ENCODE measurements around the gene SLC22A16. TPM values are rescaled to one million over a fixed set of nuclear protein-coding genes. Genes with fewer than 3 reads are reported as not detected.

Gene SLC22A16
- total and polyA plus RNA-seq, 2 donors (not counting 1 experiment from before 2014, with no cell fraction given): not detected

DNA sequence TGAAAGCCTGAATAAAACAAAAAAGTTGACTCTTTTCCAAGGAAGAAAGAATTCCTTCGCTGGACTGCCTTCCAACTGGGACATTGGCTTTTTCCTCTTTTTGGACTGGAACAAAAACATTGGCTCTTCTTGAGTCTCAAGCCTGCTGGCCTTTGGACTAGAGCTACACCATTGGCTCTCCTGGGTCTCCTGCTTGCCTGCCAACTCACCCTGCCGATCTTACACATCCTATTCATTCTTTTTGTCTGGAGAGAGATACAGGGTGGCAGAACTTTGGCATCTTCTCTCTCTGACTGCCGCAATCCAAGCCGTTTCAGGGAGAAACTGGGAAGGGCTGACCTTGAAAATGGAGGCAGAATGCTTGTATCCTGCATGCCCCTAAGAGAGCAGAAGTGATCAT, 81.2 kb downstream of the SLC22A16 start:
- H3K4me1 Mint-ChIP-seq: no peaks in the 10 kb centered on the region
- POLR2A ChIA-PET: no interaction called here
- no peak for DNase-seq

GRCh38 chr6:110394409-110394808, 82.0 kb downstream of the SLC22A16 start:
- ATAC-seq (ENCODE audit: low read depth) (no peak), DNase-seq (no peak)
- Histone ChIP-seq H3K9ac (ENCODE audit: low read length) (no peak overlapping the region), H4K20me1 (ENCODE audit: control insufficient read depth, insufficient read depth, low read length, poor library complexity, severe bottlenecking) (no peaks in the 10 kb centered on the region), H3K36me3 (replicated peaks in 1 of 2; ENCODE audit: control extremely low read depth in 1 of 2, control insufficient read depth in 1 of 2, extremely low read depth in 1 of 2, insufficient read depth in 2 of 2, low read length in 1 of 2) (no peaks in the 10 kb centered on the region), H3K9me3 (ENCODE audit: control extremely low read depth in 1 of 3, control insufficient read depth in 2 of 3, insufficient read depth in 1 of 3, low read length in 2 of 3) (no peaks in the 10 kb centered on the region), H2AFZ (ENCODE audit: insufficient read depth, low read depth, low read length, poor library complexity, severe bottlenecking) (no peak overlapping the region), H3K4me2 (replicated peaks; ENCODE audit: low read depth, low read length, poor library complexity, severe bottlenecking) (no peak overlapping the region), H3K27ac (ENCODE audit: low read length in 2 of 2) (no peak overlapping the region), H3K27me3 (replicated peaks in 1 of 4; ENCODE audit: control extremely low read depth in 1 of 4, control insufficient read depth in 3 of 4, insufficient read depth in 4 of 4, low read length in 3 of 4) (peaks cover 0 to 5% (median 0%) of the 10 kb centered on the region in 4 experiments), H3K4me1 (ENCODE audit: control insufficient read depth in 2 of 2, insufficient read depth in 2 of 2, low read length in 2 of 2) (no peaks in the 10 kb centered on the region), H3K4me3 (ENCODE audit: control extremely low read depth in 1 of 5, extremely low read depth in 1 of 5, insufficient read depth in 1 of 5, low read depth in 2 of 5, low read length in 4 of 5) (no peak overlapping the region), H3K79me2 (ENCODE audit: control insufficient read depth, insufficient read depth, low read length) (no peaks in the 10 kb centered on the region)
- Mint-ChIP-seq H3K4me3 (no peak overlapping the region), H3K9me3 (ENCODE audit: insufficient read depth) (no peaks in the 10 kb centered on the region), H3K27ac (no peak overlapping the region), H3K4me1 (no peaks in the 10 kb centered on the region), H3K27me3 (no peaks in the 10 kb centered on the region)
- ChIA-PET POLR2A (no interaction called here), CTCF (interaction anchor here (7.2 to 8.0 kb wide), 2 partner anchors 356 to 690 kb away, joined by 116 to 134 read pairs; no protein-coding TSS in a partner anchor)
- 96% methylated on average over 4 of the region's 4 CpGs for WGBS (ENCODE audit: insufficient coverage)
- TF ChIP-seq, protein P1, sequence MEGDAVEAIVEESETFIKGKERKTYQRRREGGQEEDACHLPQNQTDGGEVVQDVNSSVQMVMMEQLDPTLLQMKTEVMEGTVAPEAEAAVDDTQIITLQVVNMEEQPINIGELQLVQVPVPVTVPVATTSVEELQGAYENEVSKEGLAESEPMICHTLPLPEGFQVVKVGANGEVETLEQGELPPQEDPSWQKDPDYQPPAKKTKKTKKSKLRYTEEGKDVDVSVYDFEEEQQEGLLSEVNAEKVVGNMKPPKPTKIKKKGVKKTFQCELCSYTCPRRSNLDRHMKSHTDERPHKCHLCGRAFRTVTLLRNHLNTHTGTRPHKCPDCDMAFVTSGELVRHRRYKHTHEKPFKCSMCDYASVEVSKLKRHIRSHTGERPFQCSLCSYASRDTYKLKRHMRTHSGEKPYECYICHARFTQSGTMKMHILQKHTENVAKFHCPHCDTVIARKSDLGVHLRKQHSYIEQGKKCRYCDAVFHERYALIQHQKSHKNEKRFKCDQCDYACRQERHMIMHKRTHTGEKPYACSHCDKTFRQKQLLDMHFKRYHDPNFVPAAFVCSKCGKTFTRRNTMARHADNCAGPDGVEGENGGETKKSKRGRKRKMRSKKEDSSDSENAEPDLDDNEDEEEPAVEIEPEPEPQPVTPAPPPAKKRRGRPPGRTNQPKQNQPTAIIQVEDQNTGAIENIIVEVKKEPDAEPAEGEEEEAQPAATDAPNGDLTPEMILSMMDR (IDR thresholded peaks at IDR 0.05): no peak
- no peak for TF ChIP-seq EZH2 (IDR thresholded peaks at IDR 0.05; ENCODE audit: borderline replicate concordance, insufficient read depth, low read depth, low read length, poor library complexity, severe bottlenecking)
- intact Hi-C loops (cut with micrococcal nuclease): no loop called here

More for the DNA sequence above, 81.2 kb downstream of the SLC22A16 start:
- Histone ChIP-seq H3K36me3 (replicated peaks in 1 of 2; ENCODE audit: control extremely low read depth in 1 of 2, control insufficient read depth in 1 of 2, extremely low read depth in 1 of 2, insufficient read depth in 2 of 2, low read length in 1 of 2) (no peaks in the 10 kb centered on the region), H3K4me3 (ENCODE audit: control extremely low read depth in 1 of 5, extremely low read depth in 1 of 5, insufficient read depth in 1 of 5, low read depth in 2 of 5, low read length in 4 of 5) (no peak overlapping the region), H3K27me3 (replicated peaks in 1 of 4; ENCODE audit: control extremely low read depth in 1 of 4, control insufficient read depth in 3 of 4, insufficient read depth in 4 of 4, low read length in 3 of 4) (peaks cover 0 to 5% (median 0%) of the 10 kb centered on the region in 4 experiments), H3K9me3 (ENCODE audit: control extremely low read depth in 1 of 3, control insufficient read depth in 2 of 3, insufficient read depth in 1 of 3, low read length in 2 of 3) (no peaks in the 10 kb centered on the region), H4K20me1 (ENCODE audit: control insufficient read depth, insufficient read depth, low read length, poor library complexity, severe bottlenecking) (no peaks in the 10 kb centered on the region), H2AFZ (ENCODE audit: insufficient read depth, low read depth, low read length, poor library complexity, severe bottlenecking) (no peak overlapping the region), H3K27ac (ENCODE audit: low read length in 2 of 2) (no peak overlapping the region), H3K4me2 (replicated peaks; ENCODE audit: low read depth, low read length, poor library complexity, severe bottlenecking) (no peak overlapping the region), H3K4me1 (ENCODE audit: control insufficient read depth in 2 of 2, insufficient read depth in 2 of 2, low read length in 2 of 2) (no peaks in the 10 kb centered on the region), H3K79me2 (ENCODE audit: control insufficient read depth, insufficient read depth, low read length) (no peaks in the 10 kb centered on the region), H3K9ac (ENCODE audit: low read length) (no peak overlapping the region)
- intact Hi-C loops (cut with micrococcal nuclease): no loop called here
- CTCF ChIA-PET: interaction anchor here (8.0 kb wide), 1 partner anchor 691 kb away, joined by 116 read pairs; no protein-coding TSS in a partner anchor
- ATAC-seq (ENCODE audit: low read depth): no peak
- TF ChIP-seq, protein P1 (IDR thresholded peaks at IDR 0.05): no peak
- TF ChIP-seq EZH2 (IDR thresholded peaks at IDR 0.05; ENCODE audit: borderline replicate concordance, insufficient read depth, low read depth, low read length, poor library complexity, severe bottlenecking): no peak
- 57% methylated on average over 3 of the region's 4 CpGs for WGBS (ENCODE audit: insufficient coverage)
- Mint-ChIP-seq H3K27ac (no peak overlapping the region), H3K4me3 (no peak overlapping the region), H3K9me3 (ENCODE audit: insufficient read depth) (no peaks in the 10 kb centered on the region), H3K27me3 (no peaks in the 10 kb centered on the region)

Measured in B cell (primary cell).